Kidney epithelial cell (primary cell): ENCODE measurements around the gene ALDH1L2. TPM values are rescaled to one million over a fixed set of nuclear protein-coding genes. Genes with fewer than 3 reads are reported as not detected.

Experiments used
- DNase-seq: peaks from one replicate; pipeline ENCODE4 v3.0.0-alpha.2; 2010; ENCODE audit warnings: low read depth
- H3K27me3 ChIP-seq: 2 replicates; pipeline ENCODE4 v1.6.0; 2011; ENCODE audit warnings: low read length; ENCODE audit not compliant: control insufficient read depth, insufficient read depth
- H3K36me3 ChIP-seq: 2 replicates; pipeline ENCODE4 v1.5.1; 2011; ENCODE audit warnings: low read length; ENCODE audit not compliant: control insufficient read depth, insufficient read depth
- H3K4me3 ChIP-seq: 2 replicates; pipeline ENCODE4 v1.5.1; 2011; ENCODE audit warnings: low read depth, mild to moderate bottlenecking, control low read depth, low read length
- CTCF ChIP-seq: IDR thresholded peaks from 2 replicates; pipeline ENCODE4 v1.5.1; 2011; ENCODE audit warnings: mild to moderate bottlenecking, moderate library complexity, low read length, control low read depth, inconsistent platforms; ENCODE audit not compliant: insufficient read depth, poor library complexity, severe bottlenecking
- total RNA-seq: library from RNA; depleted of rRNA; stranded (reverse); fragments of >200 nt; gene quantifications from 2 replicates; pipeline ENCODE4 v1.2.3, GENCODE V29; 2015

ALDH1L2 gene
- total RNA-seq, 1 donor from 2014 or later = 15.0 TPM

DNA sequence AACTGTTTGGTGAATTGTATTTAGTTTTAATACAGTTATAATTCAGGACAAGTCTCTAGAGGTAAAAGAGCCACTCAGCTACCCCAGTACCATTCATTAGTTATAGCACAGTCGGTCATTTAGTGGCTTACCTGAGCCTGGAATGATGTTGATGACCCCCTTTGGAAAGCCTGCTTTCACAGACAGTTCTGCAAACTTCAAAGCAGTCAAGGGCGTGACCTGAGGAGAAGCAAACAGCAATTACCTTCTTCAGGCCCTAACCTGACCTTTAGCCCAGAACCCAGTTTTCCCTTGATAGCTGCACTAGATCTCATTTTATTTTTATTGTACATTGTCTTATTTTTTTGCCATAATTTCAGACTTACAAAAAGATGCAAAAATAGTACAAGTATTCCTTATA, 43.8 kb downstream of the ALDH1L2 start:
- no peaks in the 10 kb centered on the region for H3K36me3 ChIP-seq
- H3K4me3 ChIP-seq = no peak overlapping the region
- no peaks in the 10 kb centered on the region for H3K27me3 ChIP-seq
- DNase-seq = no peak
- no peak for TF ChIP-seq CTCF

- H3K27me3 ChIP-seq = no peaks in the 10 kb centered on the region
- no peaks in the 10 kb centered on the region for H3K36me3 ChIP-seq
- no peak overlapping the region for H3K4me3 ChIP-seq
- no peak for DNase-seq
- no peak for TF ChIP-seq CTCF
These were observed 47.2 kb downstream of the ALDH1L2 start for GRCh38 chr12:105036937-105037649.

DNA sequence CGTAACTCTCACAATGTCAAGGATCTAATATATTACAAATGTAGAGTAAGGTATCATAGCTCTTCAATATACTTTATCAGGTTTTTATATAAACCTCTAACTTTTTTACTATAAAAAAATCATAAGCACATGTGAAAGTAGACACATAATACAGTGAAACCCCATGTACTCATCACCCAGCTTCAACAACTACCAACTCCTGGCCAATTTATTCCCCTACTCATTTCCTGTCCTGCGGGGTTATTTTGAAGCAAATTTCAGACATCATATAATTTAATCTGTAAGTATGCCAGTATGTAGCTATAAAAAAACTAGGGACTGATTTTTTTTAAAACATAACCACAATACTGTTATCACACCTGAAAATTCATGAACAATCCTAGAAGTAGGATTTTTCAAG, 50.4 kb downstream of the ALDH1L2 start:
- Histone ChIP-seq H3K27me3 (no peaks in the 10 kb centered on the region), H3K36me3 (no peaks in the 10 kb centered on the region), H3K4me3 (no peak overlapping the region)
- DNase-seq = no peak
- TF ChIP-seq CTCF = no peak

- no peaks in the 10 kb centered on the region for H3K36me3 ChIP-seq
- no peaks in the 10 kb centered on the region for H3K27me3 ChIP-seq
- no peak for DNase-seq
- H3K4me3 ChIP-seq = no peak overlapping the region
- TF ChIP-seq CTCF = no peak
These were observed 51.4 kb downstream of the ALDH1L2 start for GRCh38 chr12:105032703-105033357.

DNA sequence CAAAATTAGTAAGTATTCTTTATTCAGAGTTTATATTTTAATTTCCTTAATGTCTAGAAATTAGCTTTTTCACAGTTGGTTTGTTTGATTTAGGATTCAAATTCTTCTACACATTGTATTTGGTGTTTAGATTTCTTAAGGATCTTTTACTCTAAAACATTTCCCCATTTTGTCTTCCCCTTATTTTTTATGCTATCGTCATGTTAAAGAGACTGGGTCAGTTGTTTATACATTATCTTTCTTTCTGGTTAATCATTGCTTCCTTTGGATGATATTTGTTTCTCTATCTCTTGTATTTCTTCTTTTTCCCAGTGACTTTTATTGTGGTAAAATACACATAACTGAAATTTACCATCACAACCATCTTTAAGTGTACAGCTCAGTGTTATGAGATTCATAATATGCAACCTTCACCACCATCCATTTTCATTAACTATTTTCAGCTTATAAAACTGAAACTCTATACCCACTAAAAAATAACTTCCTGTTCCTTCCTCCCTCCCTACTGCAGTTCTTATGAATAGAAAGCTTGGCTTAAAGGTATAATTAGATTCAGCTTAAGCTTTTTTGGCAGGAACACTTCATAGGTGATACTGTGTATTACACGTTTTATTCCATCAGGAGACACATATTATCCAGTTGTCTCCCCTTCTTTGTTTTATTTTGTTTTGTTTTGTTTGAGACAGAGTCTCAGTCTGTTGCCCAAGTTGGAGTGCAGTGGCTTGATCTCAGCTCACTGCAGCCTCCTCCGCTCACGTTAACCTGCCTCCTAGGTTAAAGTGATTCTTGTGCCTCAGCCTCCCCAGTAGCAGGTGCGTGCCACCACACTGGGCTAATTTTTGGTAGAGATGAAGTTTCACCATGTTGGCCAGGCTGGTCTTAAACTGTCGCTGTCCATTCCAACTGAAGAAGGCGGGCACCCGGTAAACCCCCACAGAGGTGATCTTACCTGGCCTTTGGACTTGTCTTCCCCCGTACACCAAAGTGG, 53.1 kb downstream of the ALDH1L2 start:
- Histone ChIP-seq H3K36me3 (no peaks in the 10 kb centered on the region), H3K27me3 (no peaks in the 10 kb centered on the region), H3K4me3 (no peak overlapping the region)
- DNase-seq = no peak
- no peak for TF ChIP-seq CTCF
